Measurements from ENCODE around the gene C11orf52. TPM values are rescaled to one million over a fixed set of nuclear protein-coding genes. Genes with fewer than 3 reads are reported as not detected.
"Not testable (repeated sequence)": the region's sequence is repeated elsewhere in the genome, so short reads cannot be mapped to it uniquely, and the experiment has no call there.

Gene C11orf52
- total and polyA plus RNA-seq, 5 donors: 2.2 to 5.5 (median 2.7) TPM

GRCh38 chr11:111926505-111927391 lies 8.0 kb downstream of the C11orf52 start:
- peak; percentile 97 to 99 (median 99) for DNase-seq
- H3K9me3 ChIP-seq (ENCODE audit: control insufficient read depth, low read length): no peaks in the 10 kb centered on the region
- H3K4me1 ChIP-seq (ENCODE audit: control insufficient read depth, insufficient read depth, low read length): peaks cover 10% of the 10 kb centered on the region
- ATAC-seq: peak; percentile 97
- no peaks in the 10 kb centered on the region for H3K27me3 ChIP-seq (ENCODE audit: control insufficient read depth, insufficient read depth)
- intact Hi-C loops (cut with DNase I): no loop called here
- under 1% methylated on average over 47 of the region's 47 CpGs for WGBS
- peak overlapping the region; percentile 97 for H3K27ac ChIP-seq (ENCODE audit: low read length)
- H3K4me3 ChIP-seq (ENCODE audit: low read length): peak overlapping the region; percentile 36

- Histone ChIP-seq H3K9me3 (ENCODE audit: control insufficient read depth, low read length) (no peaks in the 10 kb centered on the region), H3K4me3 (ENCODE audit: low read length) (no peak overlapping the region), H3K27ac (ENCODE audit: low read length) (no peak overlapping the region), H3K27me3 (ENCODE audit: control insufficient read depth, insufficient read depth) (no peaks in the 10 kb centered on the region), H3K4me1 (ENCODE audit: control insufficient read depth, insufficient read depth, low read length) (peaks cover 6% of the 10 kb centered on the region)
- DNase-seq: no peak
- 78% methylated on average over 4 of the region's 4 CpGs for WGBS
- ATAC-seq: no peak
- intact Hi-C loops (cut with DNase I): loop anchor here in 3 of 4 donors (10.0 kb wide), 2 partner anchors 54 to 56 kb away; partner anchors contain the start of genes ALG9 (in 2 of the 3), CFAP68 (in 2 of the 3) and FDXACB1 (in 2 of the 3)
Observed at GRCh38 chr11:111930472-111930871, 11.8 kb downstream of the C11orf52 start.

DNA sequence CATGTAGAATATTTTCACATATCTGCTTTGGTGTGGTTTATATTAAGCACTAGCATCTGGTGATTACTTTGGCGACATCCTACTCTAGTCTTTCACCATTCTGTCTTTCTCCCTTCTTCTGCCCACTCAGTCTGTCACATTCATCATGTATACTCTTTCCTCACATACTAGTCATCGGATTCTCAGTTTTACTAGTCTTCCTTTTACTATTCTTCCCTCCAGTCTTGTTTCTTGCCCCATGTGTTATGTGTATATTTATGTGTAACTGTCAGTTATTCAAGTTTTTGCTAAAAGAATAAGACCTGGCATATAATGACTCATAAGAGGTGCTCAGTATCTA lies 13.9 kb downstream of the C11orf52 start:
- DNase-seq (no peak), ATAC-seq (no peak)
- Histone ChIP-seq H3K27ac (ENCODE audit: low read length) (no peak overlapping the region), H3K27me3 (ENCODE audit: control insufficient read depth, insufficient read depth) (no peaks in the 10 kb centered on the region), H3K4me3 (ENCODE audit: low read length) (no peak overlapping the region), H3K9me3 (ENCODE audit: control insufficient read depth, low read length) (no peaks in the 10 kb centered on the region), H3K4me1 (ENCODE audit: control insufficient read depth, insufficient read depth, low read length) (peaks cover 4% of the 10 kb centered on the region)
- WGBS: 74% methylated on average over 2 of the region's 2 CpGs
- intact Hi-C loops (cut with DNase I): loop anchor here in 3 of 4 donors (10.0 kb wide), 2 partner anchors 52 to 58 kb away; partner anchors contain the start of genes ALG9 (in 2 of the 3), CFAP68 (in 2 of the 3) and FDXACB1 (in 2 of the 3)

GRCh38 chr11:111933176-111933575 lies 14.5 kb downstream of the C11orf52 start:
- not testable (repeated sequence) for DNase-seq; H3K9me3 ChIP-seq (ENCODE audit: control insufficient read depth, low read length); H3K27me3 ChIP-seq (ENCODE audit: control insufficient read depth, insufficient read depth); H3K4me1 ChIP-seq (ENCODE audit: control insufficient read depth, insufficient read depth, low read length); H3K27ac ChIP-seq (ENCODE audit: low read length); H3K4me3 ChIP-seq (ENCODE audit: low read length); ATAC-seq
- intact Hi-C loops (cut with DNase I): loop anchor here in 3 of 4 donors (10.0 kb wide), 2 partner anchors 52 to 58 kb away; partner anchors contain the start of genes ALG9 (in 2 of the 3), CFAP68 (in 2 of the 3) and FDXACB1 (in 2 of the 3)
- WGBS: 95% methylated on average over 14 of the region's 14 CpGs

GRCh38 chr11:111933872-111934271 lies 15.2 kb downstream of the C11orf52 start:
- Histone ChIP-seq H3K9me3 (ENCODE audit: control insufficient read depth, low read length) (no peaks in the 10 kb centered on the region), H3K4me3 (ENCODE audit: low read length) (no peak overlapping the region), H3K27me3 (ENCODE audit: control insufficient read depth, insufficient read depth) (no peaks in the 10 kb centered on the region), H3K27ac (ENCODE audit: low read length) (no peak overlapping the region), H3K4me1 (ENCODE audit: control insufficient read depth, insufficient read depth, low read length) (peaks cover 6% of the 10 kb centered on the region)
- 67% methylated on average over 1 of the region's 1 CpG for WGBS
- DNase-seq: no peak
- intact Hi-C loops (cut with DNase I): loop anchor here in 3 of 4 donors (10.0 kb wide), 2 partner anchors 51 to 59 kb away; partner anchors contain the start of genes ALG9 (in 2 of the 3), CFAP68 (in 2 of the 3) and FDXACB1 (in 2 of the 3)
- ATAC-seq: no peak

GRCh38 chr11:111934306-111934705 lies 15.6 kb downstream of the C11orf52 start:
- no peak overlapping the region for H3K27ac ChIP-seq (ENCODE audit: low read length)
- intact Hi-C loops (cut with DNase I): loop anchor here in 3 of 4 donors (10.0 kb wide), 2 partner anchors 50 to 60 kb away; partner anchors contain the start of genes ALG9 (in 2 of the 3), CFAP68 (in 2 of the 3) and FDXACB1 (in 2 of the 3)
- H3K4me1 ChIP-seq (ENCODE audit: control insufficient read depth, insufficient read depth, low read length): peaks cover 8% of the 10 kb centered on the region
- H3K9me3 ChIP-seq (ENCODE audit: control insufficient read depth, low read length): no peaks in the 10 kb centered on the region
- WGBS: 88% methylated on average over 1 of the region's 1 CpG
- no peaks in the 10 kb centered on the region for H3K27me3 ChIP-seq (ENCODE audit: control insufficient read depth, insufficient read depth)
- no peak overlapping the region for H3K4me3 ChIP-seq (ENCODE audit: low read length)
- DNase-seq (no peak), ATAC-seq (no peak)

DNA sequence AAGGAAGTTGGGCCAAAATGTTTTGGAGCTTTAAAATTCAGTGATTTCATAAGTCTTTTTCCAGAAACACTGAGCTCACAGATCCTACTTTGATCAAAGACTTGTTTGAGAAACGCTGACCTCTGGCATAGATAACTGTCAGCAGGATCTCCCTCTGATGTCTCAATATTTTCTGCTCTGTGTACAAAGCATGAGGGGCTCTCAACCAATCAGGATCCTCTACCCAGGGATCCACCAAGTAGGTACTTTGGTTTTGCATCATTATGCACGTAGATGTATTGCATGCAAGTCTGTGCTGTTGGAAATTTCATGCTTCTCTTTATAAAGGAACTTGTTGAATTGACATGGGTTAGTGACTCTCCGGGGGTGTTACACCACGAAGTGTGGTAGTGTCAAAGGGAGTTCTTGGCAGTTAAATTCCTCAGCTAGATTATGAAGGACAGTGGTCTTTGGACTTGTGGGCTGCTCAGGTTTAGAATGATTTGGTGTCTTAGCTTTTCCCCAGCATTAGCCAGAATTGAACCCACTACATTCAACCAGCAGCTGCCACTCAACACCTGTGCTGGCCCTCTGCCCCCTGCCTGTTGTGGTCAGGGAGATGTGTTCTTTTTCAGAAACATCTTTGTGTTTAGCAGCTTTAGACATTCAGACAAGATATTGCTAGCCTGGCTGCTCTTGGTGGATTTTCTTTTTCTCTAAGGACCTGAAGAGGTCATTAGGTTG lies 16.8 kb downstream of the C11orf52 start:
- Histone ChIP-seq H3K4me1 (ENCODE audit: control insufficient read depth, insufficient read depth, low read length) (peaks cover 11% of the 10 kb centered on the region), H3K27ac (ENCODE audit: low read length) (peak overlapping the region; percentile 88), H3K4me3 (ENCODE audit: low read length) (no peak overlapping the region), H3K27me3 (ENCODE audit: control insufficient read depth, insufficient read depth) (no peaks in the 10 kb centered on the region), H3K9me3 (ENCODE audit: control insufficient read depth, low read length) (no peaks in the 10 kb centered on the region)
- 40% methylated on average over 4 of the region's 4 CpGs for whole genome bisulfite sequencing
- DNase-seq: peak in 1 of 3 donors; percentile 68
- ATAC-seq: no peak
- intact Hi-C loops (cut with DNase I): loop anchor here (5.0 to 10.0 kb wide), 3 partner anchors 42 to 61 kb away; partner anchors contain the start of genes ALG9 (in 2 of the 4), CFAP68 (in 2 of the 4) and FDXACB1 (in 2 of the 4)

- Histone ChIP-seq H3K27me3 (ENCODE audit: control insufficient read depth, insufficient read depth) (no peaks in the 10 kb centered on the region), H3K27ac (ENCODE audit: low read length) (peak overlapping the region; percentile 88), H3K9me3 (ENCODE audit: control insufficient read depth, low read length) (no peaks in the 10 kb centered on the region), H3K4me1 (ENCODE audit: control insufficient read depth, insufficient read depth, low read length) (peaks cover 13% of the 10 kb centered on the region), H3K4me3 (ENCODE audit: low read length) (peak overlapping the region; percentile 68)
- intact Hi-C loops (cut with DNase I): loop anchor here (5.0 to 10.0 kb wide), 3 partner anchors 41 to 61 kb away; partner anchors contain the start of genes ALG9 (in 2 of the 4), CFAP68 (in 2 of the 4) and FDXACB1 (in 2 of the 4)
- no peak for ATAC-seq
- WGBS: 34% methylated on average over 3 of the region's 3 CpGs
- DNase-seq: no peak
Observed at GRCh38 chr11:111936040-111936540, 17.4 kb downstream of the C11orf52 start.

DNA sequence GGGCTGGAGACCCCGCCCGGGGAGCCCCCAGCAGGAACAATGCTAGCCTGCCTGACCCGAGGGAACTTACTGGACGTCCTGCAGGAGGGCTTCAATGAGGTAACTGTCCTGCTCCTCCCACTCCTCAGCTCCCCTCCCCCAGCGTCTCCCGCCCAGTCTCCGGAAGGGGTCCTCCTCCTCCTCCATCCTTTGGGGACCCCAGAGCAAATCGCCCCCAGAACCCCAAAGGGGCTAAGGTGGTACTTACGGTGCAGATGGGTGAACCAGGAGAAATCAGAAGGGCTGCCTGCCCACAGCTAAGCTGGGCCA lies 18.7 kb downstream of the C11orf52 start:
- intact Hi-C loops (cut with DNase I): loop anchor here (5.0 to 10.0 kb wide), 3 partner anchors 40 to 63 kb away; partner anchors contain the start of genes ALG9 (in 2 of the 4), CFAP68 (in 2 of the 4) and FDXACB1 (in 2 of the 4)
- DNase-seq (no peak), ATAC-seq (peak in 1 of 2 donors; percentile 34)
- 7% methylated on average over 9 of the region's 9 CpGs for WGBS
- H3K9me3 ChIP-seq (ENCODE audit: control insufficient read depth, low read length): no peaks in the 10 kb centered on the region
- peak overlapping the region; percentile 68 for H3K4me3 ChIP-seq (ENCODE audit: low read length)
- peak overlapping the region; percentile 26 for H3K27ac ChIP-seq (ENCODE audit: low read length)
- peaks cover 15% of the 10 kb centered on the region for H3K4me1 ChIP-seq (ENCODE audit: control insufficient read depth, insufficient read depth, low read length)
- no peaks in the 10 kb centered on the region for H3K27me3 ChIP-seq (ENCODE audit: control insufficient read depth, insufficient read depth)

GRCh38 chr11:111937844-111938243 lies 19.1 kb downstream of the C11orf52 start:
- H3K27me3 ChIP-seq (ENCODE audit: control insufficient read depth, insufficient read depth): no peaks in the 10 kb centered on the region
- 56% methylated on average over 7 of the region's 7 CpGs for WGBS
- H3K27ac ChIP-seq (ENCODE audit: low read length): peak overlapping the region; percentile 28
- H3K4me3 ChIP-seq (ENCODE audit: low read length): peak overlapping the region; percentile 68
- peaks cover 15% of the 10 kb centered on the region for H3K4me1 ChIP-seq (ENCODE audit: control insufficient read depth, insufficient read depth, low read length)
- ATAC-seq (peak; percentile 2 to 13), DNase-seq (no peak)
- intact Hi-C loops (cut with DNase I): loop anchor here (5.0 to 10.0 kb wide), 3 partner anchors 39 to 63 kb away; partner anchors contain the start of genes ALG9 (in 2 of the 4), CFAP68 (in 2 of the 4) and FDXACB1 (in 2 of the 4)
- H3K9me3 ChIP-seq (ENCODE audit: control insufficient read depth, low read length): no peaks in the 10 kb centered on the region

Measured in right cardiac atrium (tissue), 5 donors.